Activated CD4-positive, alpha-beta T cell treated with anti-CD3 and anti-CD28 coated beads for 36 hours (primary cell): ENCODE measurements around the gene OSCAR. TPM values are rescaled to one million over a fixed set of nuclear protein-coding genes. Genes with fewer than 3 reads are reported as not detected.

Experiments used
- ATAC-seq: fragments of 200-7000 bp; cut with Tn5 transposase; one replicate; pipeline ENCODE4 v1.10.0; 2021; ENCODE audit warnings: mild to moderate bottlenecking, moderate library complexity
- CTCF ChIA-PET: fragments of 350-600 bp; sonication (Branson Sonifier 250); formaldehyde crosslinking; loops from one replicate; lab custom pipeline; 2021; ENCODE audit warnings: antibody characterized with exemption; lab: Charles Lee
- POLR2A ChIA-PET: fragments of 350-600 bp; sonication (Branson Sonifier 250); formaldehyde crosslinking; loops from one replicate; lab custom pipeline; 2021; ENCODE audit warnings: antibody characterized with exemption, inconsistent platforms; lab: Charles Lee
- DNase-seq: peaks from one replicate; pipeline ENCODE4 v3.0.0-alpha.2; 2020
- H3K27ac Mint-ChIP-seq: one replicate; pipeline ENCODE4 v1.8.0; 2021; ENCODE audit warnings: mixed read lengths
- H3K27me3 Mint-ChIP-seq: one replicate; pipeline ENCODE4 v1.8.0; 2021; ENCODE audit warnings: mixed read lengths
- H3K36me3 Mint-ChIP-seq: one replicate; pipeline ENCODE4 v1.8.0; 2021; ENCODE audit warnings: low read depth, mixed read lengths
- H3K4me1 Mint-ChIP-seq: one replicate; pipeline ENCODE4 v1.8.0; 2021; ENCODE audit warnings: mixed read lengths
- H3K4me3 Mint-ChIP-seq: one replicate; pipeline ENCODE4 v1.8.0; 2021; ENCODE audit warnings: mild to moderate bottlenecking, moderate library complexity, mixed read lengths
- H3K9me3 Mint-ChIP-seq: one replicate; pipeline ENCODE4 v1.8.0; 2021; ENCODE audit warnings: low read depth, mixed read lengths
- intact Hi-C, 2 experiments: fragments of 100-400 bp; cut with DNase I in 1 of 2; cut with micrococcal nuclease in 1 of 2; formaldehyde crosslinking; loops; one replicate each; pipeline versions ENCODE4 v1.14.2 to v1.15.1; 2022 to 2024; cut with DNase I, micrococcal nuclease
- total RNA-seq, 2 experiments: library from RNA; stranded (reverse); gene quantifications; one replicate each; pipeline ENCODE4 v1.2.3, GENCODE V29; 2021

Gene OSCAR, protein sequence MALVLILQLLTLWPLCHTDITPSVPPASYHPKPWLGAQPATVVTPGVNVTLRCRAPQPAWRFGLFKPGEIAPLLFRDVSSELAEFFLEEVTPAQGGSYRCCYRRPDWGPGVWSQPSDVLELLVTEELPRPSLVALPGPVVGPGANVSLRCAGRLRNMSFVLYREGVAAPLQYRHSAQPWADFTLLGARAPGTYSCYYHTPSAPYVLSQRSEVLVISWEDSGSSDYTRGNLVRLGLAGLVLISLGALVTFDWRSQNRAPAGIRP
- total RNA-seq, result under 1 TPM; 0.67 to 0.71 TPM

DNA sequence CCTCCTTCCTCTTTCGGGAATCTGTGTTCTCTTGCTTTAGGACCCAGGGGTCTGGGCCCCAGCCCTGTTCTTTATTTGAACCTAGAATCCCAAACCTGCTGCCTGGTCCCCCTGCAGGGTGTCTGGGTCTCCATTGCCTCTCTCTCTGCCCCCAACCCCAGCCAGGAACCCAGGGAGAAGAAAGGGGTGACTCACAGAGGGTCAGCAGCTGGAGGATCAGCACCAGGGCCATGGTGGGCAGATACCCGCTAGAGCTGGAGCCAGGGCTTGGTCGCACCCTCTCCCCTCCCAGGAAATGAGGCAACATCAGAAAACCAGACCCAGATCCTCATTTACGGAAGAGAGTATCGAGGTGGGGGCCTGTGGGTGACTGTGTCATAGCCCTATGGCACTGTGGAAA lies at the start of gene OSCAR:
OSCAR (minus strand) TSS at position 243 of the 400 bp plus-strand sequence; CDS start at position 232, 11 bp downstream.
- POLR2A ChIA-PET, result interaction anchor here (0.6 kb wide), 1 partner anchor 15 kb away, joined by 7 read pairs; the partner anchor contains the start of genes PRPF31 and TFPT
- Mint-ChIP-seq H3K9me3 (no peaks in the 10 kb centered on the region), H3K4me3 (no peak within 1 kb of the TSS), H3K4me1 (peaks cover 18% of the 10 kb centered on the region), H3K27me3 (peaks cover 5% of the 10 kb centered on the region), H3K27ac (peak within 1 kb of the TSS; percentile 13), H3K36me3 (peaks cover 3% of the 10 kb centered on the region)
- ATAC-seq (no peak), DNase-seq (no peak)
- intact Hi-C loops, result loop anchor here in 1 of 2 experiments (5.0 kb wide), 1 partner anchor 1017 kb away; the partner anchor contains the start of gene PPP1R12C
- CTCF ChIA-PET, result no interaction called here

DNA sequence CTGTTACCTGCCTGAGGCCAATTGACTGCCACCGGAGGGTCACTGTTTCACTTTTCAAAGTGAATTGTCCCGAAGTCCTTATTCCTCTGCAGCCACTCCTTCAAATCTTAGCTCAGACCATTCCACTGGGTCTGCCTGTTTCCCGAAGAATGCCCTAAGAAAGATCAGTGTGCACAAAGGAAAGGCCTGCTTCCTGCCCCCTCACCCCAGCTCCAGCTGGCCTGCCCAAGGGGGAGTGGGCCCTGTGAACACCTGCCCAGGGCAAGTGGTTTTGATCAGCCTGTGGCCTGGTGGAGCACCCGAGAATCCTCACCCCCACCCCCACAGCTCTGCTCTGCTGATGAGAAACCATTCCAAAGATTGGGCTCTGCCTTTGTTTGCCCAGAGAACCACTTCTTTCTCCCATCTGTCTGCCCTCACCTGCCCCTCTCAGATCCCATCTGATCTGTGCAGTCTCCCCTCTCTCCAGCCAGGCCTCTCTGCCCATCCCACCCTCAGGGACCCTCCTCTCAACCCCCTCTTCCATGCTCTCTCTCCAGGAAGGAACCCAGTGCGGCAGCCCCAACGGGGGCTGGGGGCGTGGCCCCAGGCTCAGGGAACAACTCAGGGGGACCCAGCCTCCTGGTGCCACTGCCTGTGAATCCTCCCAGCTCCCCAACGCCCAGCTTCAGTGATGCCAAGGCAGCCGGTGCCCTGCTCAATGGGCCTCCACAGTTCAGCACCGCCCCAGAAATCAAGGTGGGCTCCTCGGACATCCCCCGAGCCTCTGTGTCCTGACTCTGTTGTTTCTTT lies 48.6 kb upstream of the OSCAR start:
- Mint-ChIP-seq H3K4me1 (peaks cover 10% of the 10 kb centered on the region), H3K9me3 (no peaks in the 10 kb centered on the region), H3K27me3 (no peaks in the 10 kb centered on the region), H3K36me3 (peaks cover 47% of the 10 kb centered on the region), H3K27ac (no peak overlapping the region), H3K4me3 (no peak overlapping the region)
- no peak for DNase-seq
- intact Hi-C loops, result no loop called here
- ChIA-PET POLR2A (no interaction called here), CTCF (interaction anchor here (0.6 kb wide), 1 partner anchor 97 kb away, joined by 3 read pairs; no protein-coding TSS in a partner anchor)
- no peak for ATAC-seq

DNA sequence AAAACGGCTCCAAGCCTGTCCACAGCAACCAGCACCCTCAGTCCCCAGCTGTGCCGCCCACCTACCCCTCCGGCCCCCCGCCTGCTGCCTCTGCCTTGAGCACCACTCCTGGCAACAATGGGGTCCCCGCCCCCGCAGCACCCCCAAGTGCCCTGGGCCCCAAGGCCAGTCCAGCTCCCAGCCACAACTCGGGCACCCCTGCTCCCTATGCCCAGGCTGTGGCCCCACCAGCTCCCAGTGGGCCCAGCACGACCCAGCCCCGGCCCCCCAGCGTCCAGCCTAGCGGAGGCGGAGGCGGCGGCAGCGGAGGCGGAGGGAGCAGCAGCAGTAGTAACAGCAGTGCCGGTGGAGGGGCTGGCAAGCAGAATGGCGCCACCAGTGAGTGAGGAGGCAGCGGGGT lies 47.6 kb upstream of the OSCAR start:
- intact Hi-C loops, result no loop called here
- ATAC-seq (no peak), DNase-seq (no peak)
- Mint-ChIP-seq H3K4me1 (no peaks in the 10 kb centered on the region), H3K27ac (no peak overlapping the region), H3K27me3 (no peaks in the 10 kb centered on the region), H3K36me3 (peaks cover 46% of the 10 kb centered on the region), H3K4me3 (no peak overlapping the region), H3K9me3 (no peaks in the 10 kb centered on the region)
- ChIA-PET CTCF (no interaction called here), POLR2A (interaction anchor here (0.7 kb wide), 1 partner anchor 11 kb away, joined by 3 read pairs; no protein-coding TSS in a partner anchor)

DNA sequence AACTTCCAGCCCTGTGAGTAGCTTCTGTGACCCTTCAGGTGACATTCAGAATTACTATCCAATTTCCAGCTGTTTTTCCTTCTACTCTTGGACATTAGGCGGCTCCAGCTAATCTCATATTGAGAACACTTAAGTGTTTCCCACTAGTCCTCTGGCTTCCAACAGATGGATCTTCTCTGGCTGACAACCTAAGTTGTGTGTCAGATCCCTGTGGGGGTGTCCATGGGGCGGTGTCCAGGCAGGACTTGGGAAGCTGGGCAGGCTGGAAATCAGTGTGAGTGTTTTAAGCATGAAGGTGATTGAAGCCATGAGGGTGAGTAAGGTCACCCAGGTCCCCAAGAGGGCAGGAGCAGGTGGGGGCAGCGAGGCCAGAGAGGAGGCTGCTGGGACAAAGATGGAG lies 47.1 kb upstream of the OSCAR start:
- no peak for ATAC-seq
- POLR2A ChIA-PET, result interaction anchor here (0.7 kb wide), 1 partner anchor 11 kb away, joined by 3 read pairs; no protein-coding TSS in a partner anchor

DNA sequence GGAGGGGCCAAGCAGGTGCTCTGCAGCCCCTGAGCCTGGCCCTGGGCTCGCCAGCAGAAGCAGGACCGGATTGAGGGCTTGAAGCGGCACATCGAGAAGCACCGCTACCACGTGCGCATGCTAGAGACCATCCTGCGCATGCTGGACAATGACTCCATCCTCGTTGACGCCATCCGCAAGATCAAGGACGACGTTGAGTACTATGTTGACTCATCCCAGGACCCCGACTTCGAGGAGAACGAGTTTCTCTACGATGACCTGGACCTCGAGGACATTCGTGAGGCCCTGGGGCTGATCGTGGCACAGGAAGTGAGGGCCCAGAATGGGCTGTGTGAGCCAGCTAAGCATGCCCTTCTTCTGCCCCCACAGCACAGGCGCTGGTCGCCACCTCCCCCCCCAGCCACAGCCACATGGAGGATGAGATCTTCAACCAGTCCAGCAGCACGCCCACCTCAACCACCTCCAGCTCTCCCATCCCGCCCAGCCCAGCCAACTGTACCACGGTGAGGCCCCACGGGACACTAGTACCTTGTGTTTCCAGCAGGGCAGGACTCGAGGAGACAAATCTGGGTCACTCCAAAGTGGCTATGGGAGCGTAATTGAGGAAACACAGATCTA lies 45.0 kb upstream of the OSCAR start:
- no peak for ATAC-seq
- no peak for DNase-seq
- Mint-ChIP-seq H3K27ac (no peak overlapping the region), H3K27me3 (no peaks in the 10 kb centered on the region), H3K4me3 (no peak overlapping the region), H3K4me1 (peaks cover 9% of the 10 kb centered on the region), H3K9me3 (no peaks in the 10 kb centered on the region), H3K36me3 (peaks cover 48% of the 10 kb centered on the region)
- POLR2A ChIA-PET, result no interaction called here
- CTCF ChIA-PET, result no interaction called here
- intact Hi-C loops, result no loop called here

More for the DNA sequence above, 47.1 kb upstream of the OSCAR start:
- no peak overlapping the region for H3K27ac Mint-ChIP-seq
- no peaks in the 10 kb centered on the region for H3K9me3 Mint-ChIP-seq
- no peak overlapping the region for H3K4me3 Mint-ChIP-seq
- no peak for DNase-seq
- no peaks in the 10 kb centered on the region for H3K27me3 Mint-ChIP-seq
- H3K36me3 Mint-ChIP-seq, result peaks cover 49% of the 10 kb centered on the region
- H3K4me1 Mint-ChIP-seq, result no peaks in the 10 kb centered on the region
- intact Hi-C loops, result no loop called here
- CTCF ChIA-PET, result interaction anchor here (0.6 kb wide), 1 partner anchor 11 kb away, joined by 3 read pairs; no protein-coding TSS in a partner anchor

DNA sequence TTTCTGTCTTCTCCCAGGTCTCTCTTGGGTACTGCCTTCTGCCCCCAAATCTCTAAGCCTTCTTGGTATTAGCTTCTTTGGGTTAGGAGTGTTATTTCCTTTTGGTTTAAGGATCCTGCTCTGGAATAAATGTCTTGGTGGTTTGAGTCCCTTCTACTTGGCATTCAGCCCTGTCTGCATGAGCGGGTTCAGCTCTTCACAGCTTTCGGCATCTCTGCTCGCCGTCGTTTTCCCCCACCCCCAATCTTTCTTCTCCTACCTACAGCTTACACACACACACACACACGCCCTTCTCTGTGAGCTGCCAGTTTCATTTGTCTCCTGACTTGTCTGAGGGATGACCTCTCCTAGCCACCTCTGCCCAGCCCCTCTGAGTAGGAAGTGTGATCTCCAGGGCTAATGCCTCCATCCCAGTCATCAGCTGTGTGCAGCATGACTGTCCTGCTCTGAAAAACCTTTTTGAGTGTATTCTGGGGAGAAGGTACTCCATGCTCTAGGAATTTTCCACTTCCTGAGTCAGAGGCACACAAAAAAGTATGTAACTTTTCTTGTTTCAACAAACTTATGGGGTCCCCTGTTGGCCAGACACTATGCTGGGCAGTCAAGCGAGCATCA lies 41.7 kb upstream of the OSCAR start:
- DNase-seq (no peak), ATAC-seq (no peak)
- CTCF ChIA-PET, result interaction anchor here (0.6 to 1.0 kb wide), 3 partner anchors 8 to 26 kb away, joined by 3 read pairs; no protein-coding TSS in a partner anchor
- H3K27ac Mint-ChIP-seq, result peak overlapping the region; percentile 21
- H3K9me3 Mint-ChIP-seq, result no peaks in the 10 kb centered on the region
- H3K27me3 Mint-ChIP-seq, result no peaks in the 10 kb centered on the region
- POLR2A ChIA-PET, result no interaction called here
- intact Hi-C loops, result no loop called here
- peaks cover 30% of the 10 kb centered on the region for H3K4me1 Mint-ChIP-seq
- H3K4me3 Mint-ChIP-seq, result no peak overlapping the region
- peaks cover 46% of the 10 kb centered on the region for H3K36me3 Mint-ChIP-seq

DNA sequence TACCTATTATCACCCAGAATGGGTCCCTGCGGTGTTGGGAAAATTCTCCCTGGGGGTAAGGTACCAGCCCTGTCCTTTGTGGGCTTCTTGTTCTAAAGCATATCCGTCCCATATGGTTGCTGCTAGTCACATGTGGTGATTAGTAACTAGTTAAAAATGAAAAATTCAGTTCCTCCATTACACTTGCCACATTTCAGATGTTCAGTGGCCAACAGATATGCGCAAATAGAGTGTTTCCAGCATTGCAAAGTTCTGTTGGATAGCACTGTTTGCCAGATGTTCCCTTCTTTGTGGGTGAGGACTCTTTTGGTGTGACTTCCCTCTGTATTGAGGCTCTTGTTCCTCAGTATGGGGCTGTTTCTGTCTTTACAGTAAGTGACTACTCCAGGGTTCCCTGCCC lies 40.8 kb upstream of the OSCAR start:
- Mint-ChIP-seq H3K27ac (peak overlapping the region; percentile 21), H3K36me3 (peaks cover 42% of the 10 kb centered on the region), H3K27me3 (no peaks in the 10 kb centered on the region), H3K9me3 (no peaks in the 10 kb centered on the region), H3K4me3 (no peak overlapping the region), H3K4me1 (peaks cover 33% of the 10 kb centered on the region)
- ChIA-PET POLR2A (no interaction called here), CTCF (interaction anchor here (0.6 to 1.0 kb wide), 3 partner anchors 9 to 27 kb away, joined by 3 read pairs; no protein-coding TSS in a partner anchor)
- intact Hi-C loops, result no loop called here
- ATAC-seq (no peak), DNase-seq (no peak)

DNA sequence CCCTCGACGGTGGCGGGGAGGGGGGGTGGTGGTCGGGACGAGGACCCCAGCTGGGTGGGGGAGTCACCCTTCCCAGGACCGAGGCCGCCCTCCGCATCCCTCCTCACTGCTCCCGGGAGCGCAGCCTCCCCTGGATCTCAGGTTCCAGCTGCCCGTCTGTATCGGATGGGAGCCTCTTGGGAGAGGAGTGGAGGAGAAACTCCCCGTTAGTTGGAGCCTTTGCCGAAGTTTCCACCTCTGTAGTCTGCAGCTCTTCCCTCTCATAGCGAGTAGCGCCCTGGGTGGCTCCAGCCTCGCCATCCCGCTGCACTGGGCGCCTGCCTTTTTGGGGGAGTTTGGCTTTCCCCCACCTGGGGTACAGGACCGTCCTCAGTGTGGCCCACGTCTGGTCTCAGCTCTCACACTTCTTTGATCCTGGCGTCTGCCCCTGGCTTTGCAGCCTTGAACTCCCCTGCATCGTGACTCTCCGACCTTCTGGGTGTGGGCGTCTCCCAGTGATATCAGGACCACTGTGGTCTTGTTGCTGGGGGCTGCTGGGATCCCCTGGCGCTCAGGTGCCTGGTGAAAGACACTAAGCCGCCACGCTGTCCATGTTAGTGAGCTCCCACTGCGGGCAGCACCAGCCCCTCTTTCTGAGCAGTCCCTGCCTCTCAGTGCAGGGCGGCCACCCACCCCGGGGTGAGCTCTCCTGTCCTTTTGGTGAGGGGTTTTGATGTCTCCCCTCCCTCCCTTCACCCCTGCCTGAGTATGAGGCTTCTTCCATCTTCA lies 38.1 kb upstream of the OSCAR start:
- peak overlapping the region; percentile 83 for H3K4me3 Mint-ChIP-seq
- no peaks in the 10 kb centered on the region for H3K27me3 Mint-ChIP-seq
- H3K36me3 Mint-ChIP-seq, result peaks cover 23% of the 10 kb centered on the region
- DNase-seq (peak; percentile 52), ATAC-seq (no peak)
- intact Hi-C loops, result no loop called here
- ChIA-PET POLR2A (interaction anchor here (0.6 to 3.0 kb wide), 4 partner anchors 22 to 240 kb away, joined by 3 to 35 read pairs (median 3); partner anchors contain the start of genes MBOAT7 and TSEN34), CTCF (interaction anchor here (1.0 to 1.1 kb wide), 2 partner anchors 20 to 51 kb away, joined by 3 read pairs; partner anchors contain the start of gene MBOAT7)
- H3K9me3 Mint-ChIP-seq, result no peaks in the 10 kb centered on the region
- H3K27ac Mint-ChIP-seq, result peak overlapping the region; percentile 91
- peaks cover 46% of the 10 kb centered on the region for H3K4me1 Mint-ChIP-seq

DNA sequence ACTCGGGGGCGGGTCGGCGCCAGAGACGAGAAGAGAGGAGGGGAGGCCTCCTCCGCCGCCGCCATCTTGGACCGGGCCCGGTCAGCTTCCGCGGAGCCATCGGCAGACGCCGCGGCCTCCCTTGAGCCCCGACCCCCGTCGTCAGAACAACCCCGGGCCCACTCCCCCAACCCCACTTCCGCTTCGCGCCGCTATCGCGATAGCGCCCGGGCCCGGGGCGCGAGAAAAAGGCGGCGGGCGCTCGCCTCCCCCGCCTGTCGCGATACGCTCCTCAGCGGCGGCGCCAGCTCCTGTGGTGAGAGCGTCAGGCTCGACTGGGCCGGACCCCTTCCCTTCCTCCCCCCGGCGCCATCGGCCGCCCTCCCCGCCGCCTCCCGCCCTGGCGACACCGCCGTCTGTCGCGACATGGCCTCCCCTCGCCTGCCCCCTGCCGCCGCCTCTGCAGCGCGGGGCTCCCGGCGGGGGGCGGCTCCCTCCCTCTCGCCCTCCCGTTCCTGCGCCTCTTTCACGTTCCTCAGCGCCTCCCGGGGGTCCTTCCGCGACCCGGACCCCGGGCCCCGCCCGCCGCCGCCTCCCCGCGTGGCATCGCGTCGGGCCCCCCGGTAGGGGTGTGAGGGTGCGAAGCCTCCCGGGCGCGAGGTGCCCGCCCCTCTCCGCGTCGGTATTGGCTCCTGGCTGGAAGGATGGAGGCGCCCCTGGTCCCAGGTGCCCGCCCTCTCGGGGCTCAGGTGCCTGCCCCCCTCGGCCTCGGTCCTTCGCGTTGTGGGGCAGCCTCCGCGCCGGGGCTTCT lies 37.3 kb upstream of the OSCAR start, which contains the start of gene CNOT3:
CNOT3 (plus strand) TSS at position 64 of the 790 bp plus-strand sequence. CDS start 5,217 bp downstream, outside the sequence.
- peaks cover 46% of the 10 kb centered on the region for H3K4me1 Mint-ChIP-seq
- ChIA-PET CTCF (interaction anchor here (1.0 to 1.8 kb wide), 9 partner anchors 14 to 128 kb away, joined by 3 to 15 read pairs (median 4); partner anchors contain the start of genes LENG1, MBOAT7, PRPF31 and TFPT), POLR2A (interaction anchor here (0.6 to 3.0 kb wide), 9 partner anchors 12 to 270 kb away, joined by 3 to 35 read pairs (median 5); partner anchors contain the start of genes LENG1, MBOAT7, MYADM and PRPF31)
- peak; percentile 50 for DNase-seq
- no peaks in the 10 kb centered on the region for H3K9me3 Mint-ChIP-seq
- intact Hi-C loops, result loop anchor here (1.0 to 2.0 kb wide), 14 partner anchors 21 to 1467 kb away; partner anchors contain the start of genes LENG1 (in 2 of the 2), LENG8 (in 2 of the 2), NDUFA3 (in 2 of the 2) and PRPF31 (in 2 of the 2)
- peak within 1 kb of the TSS; percentile 83 for H3K4me3 Mint-ChIP-seq
- peaks cover 16% of the 10 kb centered on the region for H3K36me3 Mint-ChIP-seq
- peak within 1 kb of the TSS; percentile 91 for H3K27ac Mint-ChIP-seq
- no peaks in the 10 kb centered on the region for H3K27me3 Mint-ChIP-seq
- ATAC-seq, result no peak
